ENCODE measurements around the gene TRPM3. TPM values are rescaled to one million over a fixed set of nuclear protein-coding genes. Genes with fewer than 3 reads are reported as not detected.

TRPM3 gene
- total RNA-seq, 4 donors from 2014 or later, result 5.2 to 8.1 (median 7.3) TPM

DNA sequence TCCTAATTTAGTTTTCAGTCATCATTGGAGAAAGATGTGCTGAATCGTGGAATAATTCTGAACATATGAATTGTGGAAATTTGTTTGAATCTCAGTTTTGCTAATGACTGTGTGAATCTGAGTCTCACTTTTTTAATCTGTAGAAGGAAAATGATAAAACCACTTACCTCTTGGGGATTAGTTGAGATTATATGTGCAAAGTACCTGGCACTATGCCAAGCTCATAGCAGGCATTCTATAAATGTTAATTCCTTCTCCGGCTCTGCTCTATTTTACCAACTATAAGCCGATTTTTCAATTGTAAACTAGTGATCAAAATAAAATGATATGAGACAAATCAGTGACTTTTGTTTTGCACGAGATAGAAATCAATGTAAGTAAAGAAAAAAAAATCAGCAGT is 290.8 kb downstream of the TRPM3 start:
- TF ChIP-seq CTCF (IDR thresholded peaks at IDR 0.05) (no peak), EP300 (IDR thresholded peaks at IDR 0.05) (no peak), POLR2A (IDR thresholded peaks at IDR 0.05) (no peak)
- Histone ChIP-seq H3K9me3 (no peaks in the 10 kb centered on the region), H3K4me3 (peak overlapping the region in 1 of 4 donors; percentile 10), H3K36me3 (no peaks in the 10 kb centered on the region), H3K27ac (peak overlapping the region in 2 of 4 donors; percentile 30 to 71), H3K27me3 (no peaks in the 10 kb centered on the region), H3K4me1 (peaks cover 0 to 22% (median 0%) of the 10 kb centered on the region in 4 donors)
- DNase-seq (ENCODE audit: low spot score in 2 of 2), result no peak
- 42 to 44% methylated on average over 4 of the region's 4 CpGs for WGBS, 2 donors

GRCh38 chr9:70829591-70830265 is 291.7 kb downstream of the TRPM3 start:
- no peaks in the 10 kb centered on the region for H3K27me3 ChIP-seq
- H3K4me3 ChIP-seq, result peak overlapping the region in 1 of 4 donors; percentile 0
- no peaks in the 10 kb centered on the region for H3K36me3 ChIP-seq
- WGBS, 2 donors, result 42 to 49% methylated on average over 5 of the region's 5 CpGs
- peak overlapping the region in 2 of 4 donors; percentile 30 to 71 for H3K27ac ChIP-seq
- H3K4me1 ChIP-seq, result peaks cover 0 to 22% (median 0%) of the 10 kb centered on the region in 4 donors
- no peaks in the 10 kb centered on the region for H3K9me3 ChIP-seq
- no peak for TF ChIP-seq CTCF (IDR thresholded peaks at IDR 0.05)
- no peak for TF ChIP-seq EP300 (IDR thresholded peaks at IDR 0.05)
- no peak for TF ChIP-seq POLR2A (IDR thresholded peaks at IDR 0.05)
- no peak for DNase-seq (ENCODE audit: low spot score in 2 of 2)

DNA sequence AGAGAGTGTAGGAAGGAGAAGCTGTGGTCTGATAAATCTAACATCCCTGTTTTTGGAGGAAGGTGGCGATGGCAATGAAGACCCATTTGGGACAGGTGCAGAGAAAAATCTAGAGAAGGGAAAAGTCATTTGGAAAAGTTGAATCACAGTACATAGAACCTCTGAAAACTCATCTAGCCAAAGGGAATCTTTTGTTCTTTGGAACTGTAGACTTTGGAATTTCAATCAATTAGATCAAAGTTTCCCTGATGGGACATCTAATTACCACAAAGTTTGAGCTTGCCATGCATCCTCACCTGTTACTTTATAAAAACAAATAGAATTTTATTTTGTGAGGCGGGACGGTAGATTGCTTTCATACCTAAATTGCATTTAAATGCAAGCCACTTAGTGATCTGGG is 294.9 kb downstream of the TRPM3 start:
- H3K9me3 ChIP-seq, result no peaks in the 10 kb centered on the region
- TF ChIP-seq EP300 (IDR thresholded peaks at IDR 0.05) (no peak), CTCF (IDR thresholded peaks at IDR 0.05) (no peak), POLR2A (IDR thresholded peaks at IDR 0.05) (no peak)
- no peak overlapping the region for H3K27ac ChIP-seq
- peaks cover 0 to 4% (median 0%) of the 10 kb centered on the region in 3 donors for H3K36me3 ChIP-seq
- H3K27me3 ChIP-seq, result no peaks in the 10 kb centered on the region
- no peak for DNase-seq (ENCODE audit: low spot score in 2 of 2)
- H3K4me3 ChIP-seq, result no peak overlapping the region
- 94% methylated on average over 3 of the region's 3 CpGs for WGBS, 2 donors
- H3K4me1 ChIP-seq, result peaks cover 0 to 10% (median 0%) of the 10 kb centered on the region in 4 donors

GRCh38 chr9:70823284-70823683 is 298.1 kb downstream of the TRPM3 start:
- TF ChIP-seq CTCF (IDR thresholded peaks at IDR 0.05) (no peak), EP300 (IDR thresholded peaks at IDR 0.05) (no peak), POLR2A (IDR thresholded peaks at IDR 0.05) (no peak)

DNA sequence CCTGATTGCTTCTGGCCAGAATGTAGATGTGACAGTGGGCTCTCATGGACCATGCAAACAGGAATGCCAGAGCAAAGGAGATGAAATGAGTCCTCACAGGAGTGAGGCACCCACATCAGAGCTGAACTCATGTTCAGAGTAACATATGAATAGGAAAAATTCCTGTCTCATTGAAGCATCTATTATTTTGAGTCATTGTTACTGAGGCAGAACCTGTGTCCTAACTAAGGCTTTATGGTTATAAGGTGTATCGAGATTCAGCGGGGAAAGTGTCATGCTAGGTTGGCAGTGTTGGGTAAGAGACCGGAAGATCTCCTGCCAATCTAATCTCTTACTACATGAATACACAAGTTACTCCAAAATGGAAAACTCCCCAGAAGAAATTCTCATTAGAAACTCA is 304.1 kb downstream of the TRPM3 start:
- Histone ChIP-seq H3K27ac (no peak overlapping the region), H3K4me1 (no peaks in the 10 kb centered on the region), H3K27me3 (no peaks in the 10 kb centered on the region), H3K9me3 (no peaks in the 10 kb centered on the region), H3K4me3 (no peak overlapping the region), H3K36me3 (no peaks in the 10 kb centered on the region)
- DNase-seq (ENCODE audit: low spot score in 2 of 2), result no peak
- WGBS, 2 donors, result 95% methylated on average over 3 of the region's 3 CpGs
- TF ChIP-seq EP300 (IDR thresholded peaks at IDR 0.05), result no peak
- no peak for TF ChIP-seq POLR2A (IDR thresholded peaks at IDR 0.05)
- no peak for TF ChIP-seq CTCF (IDR thresholded peaks at IDR 0.05)

More at GRCh38 chr9:70823284-70823683, 298.1 kb downstream of the TRPM3 start:
- no peaks in the 10 kb centered on the region for H3K4me1 ChIP-seq
- WGBS, 2 donors, result 88% methylated on average over 7 of the region's 7 CpGs
- no peaks in the 10 kb centered on the region for H3K9me3 ChIP-seq
- no peaks in the 10 kb centered on the region for H3K27me3 ChIP-seq
- DNase-seq (ENCODE audit: low spot score in 2 of 2), result no peak
- H3K27ac ChIP-seq, result no peak overlapping the region
- peaks cover 0 to 4% (median 0%) of the 10 kb centered on the region in 3 donors for H3K36me3 ChIP-seq
- H3K4me3 ChIP-seq, result no peak overlapping the region
